DOHH2 (cell line): ENCODE measurements around the gene TBC1D10A.

ENCODE experiments used
- H3F3A ChIP-seq: fragments of 200-600 bp; sonication (generic), shearing (Covaris generic); 2 replicates; pipeline ENCODE4 v1.6.0; 2016; ENCODE audit warnings: antibody characterized with exemption, mild to moderate bottlenecking; ENCODE audit not compliant: control insufficient read depth, insufficient read depth
- H3K27ac ChIP-seq: fragments of 200-600 bp; sonication (generic); 2 replicates; pipeline ENCODE4 v1.5.1; 2014; ENCODE audit warnings: low read depth, mild to moderate bottlenecking, low read length, moderate library complexity
- H3K27me3 ChIP-seq: fragments of 200-600 bp; sonication (generic); 2 replicates; pipeline ENCODE4 v1.6.1; 2014; ENCODE audit warnings: mild to moderate bottlenecking, low read length, mixed read lengths; ENCODE audit not compliant: control insufficient read depth
- H3K36me3 ChIP-seq: fragments of 200-600 bp; sonication (generic); 2 replicates; pipeline ENCODE4 v1.6.1; 2014; ENCODE audit warnings: mild to moderate bottlenecking, low read length, moderate library complexity, mixed read lengths; ENCODE audit not compliant: control insufficient read depth
- H3K4me1 ChIP-seq: fragments of 200-600 bp; sonication (generic); 2 replicates; pipeline ENCODE4 v1.6.1; 2014; ENCODE audit warnings: mild to moderate bottlenecking, low read length, mixed read lengths; ENCODE audit not compliant: control insufficient read depth
- H3K4me2 ChIP-seq: fragments of 200-600 bp; sonication (generic); 2 replicates; pipeline ENCODE4 v1.6.0; 2014; ENCODE audit warnings: mild to moderate bottlenecking, low read length, moderate library complexity
- H3K4me3 ChIP-seq: fragments of 200-600 bp; sonication (generic); 2 replicates; pipeline ENCODE4 v1.5.1; 2014; ENCODE audit warnings: mild to moderate bottlenecking, low read length, mixed read lengths
- H3K79me2 ChIP-seq: fragments of 200-600 bp; sonication (generic); 2 replicates; pipeline ENCODE4 v1.6.1; 2014; ENCODE audit warnings: mild to moderate bottlenecking, low read length, mixed read lengths; ENCODE audit not compliant: control insufficient read depth
- H3K9me2 ChIP-seq: fragments of 200-600 bp; sonication (generic); replicated peaks from 2 replicates; pipeline ENCODE4 v1.6.1; 2014; ENCODE audit warnings: mild to moderate bottlenecking, low read length, mixed read lengths; ENCODE audit not compliant: control insufficient read depth
- H3K9me3 ChIP-seq: fragments of 200-600 bp; sonication (generic); 2 replicates; pipeline ENCODE4 v1.6.1; 2014; ENCODE audit warnings: antibody characterized with exemption, low read length, mixed read lengths; ENCODE audit not compliant: control insufficient read depth, insufficient read depth
- H4K20me1 ChIP-seq: fragments of 200-600 bp; sonication (generic); 2 replicates; pipeline ENCODE4 v1.6.0; 2014; ENCODE audit warnings: low read depth, mild to moderate bottlenecking, antibody characterized with exemption, low read length, moderate library complexity; ENCODE audit not compliant: control insufficient read depth, insufficient read depth
- CTCF ChIP-seq: fragments of 200-600 bp; sonication (generic); IDR thresholded peaks from one replicate; pipeline ENCODE4 v1.5.1; 2014; ENCODE audit warnings: antibody characterized with exemption, mild to moderate bottlenecking, low read depth, low read length; ENCODE audit not compliant: poor library complexity, severe bottlenecking
- EZH2phosphoT487 ChIP-seq: fragments of 200-600 bp; sonication (generic); IDR thresholded peaks from 2 replicates; pipeline ENCODE4 v1.6.1; 2017; ENCODE audit warnings: borderline replicate concordance, mild to moderate bottlenecking, antibody characterized with exemption, low read length, moderate library complexity, mixed read lengths

The TBC1D10A gene

GRCh38 chr22:30287648-30288418 is 38.9 kb downstream of the TBC1D10A start:
- peaks cover 34% of the 10 kb centered on the region for H3K4me1 ChIP-seq
- H3K9me2 ChIP-seq, result no peaks in the 10 kb centered on the region
- no peak overlapping the region for H3K4me3 ChIP-seq
- no peak overlapping the region for H3K27ac ChIP-seq
- H3K4me2 ChIP-seq, result no peak overlapping the region
- peaks cover 3% of the 10 kb centered on the region; the same call in 1 of the 2 replicates for H4K20me1 ChIP-seq
- TF ChIP-seq EZH2phosphoT487 (no peak), CTCF (peak; percentile 87)
- no peaks in the 10 kb centered on the region for H3K9me3 ChIP-seq
- no peaks in the 10 kb centered on the region for H3K79me2 ChIP-seq
- H3K36me3 ChIP-seq, result no peaks in the 10 kb centered on the region
- no peaks in the 10 kb centered on the region for H3K27me3 ChIP-seq
- H3F3A ChIP-seq, result peaks cover 8% of the 10 kb centered on the region; the same call in 1 of the 2 replicates

- Histone ChIP-seq H3K4me2 (no peak overlapping the region), H3K9me2 (no peaks in the 10 kb centered on the region), H4K20me1 (peaks cover 3% of the 10 kb centered on the region; the same call in 1 of the 2 replicates), H3K9me3 (no peaks in the 10 kb centered on the region), H3F3A (peaks cover 8% of the 10 kb centered on the region; the same call in 1 of the 2 replicates), H3K27ac (no peak overlapping the region), H3K27me3 (peaks cover 3% of the 10 kb centered on the region; the same call in 1 of the 2 replicates), H3K4me3 (no peak overlapping the region), H3K4me1 (peaks cover 34% of the 10 kb centered on the region), H3K79me2 (no peaks in the 10 kb centered on the region), H3K36me3 (no peaks in the 10 kb centered on the region)
- TF ChIP-seq EZH2phosphoT487, result no peak
- peak; percentile 90 for TF ChIP-seq CTCF
These were observed 39.7 kb downstream of the TBC1D10A start for GRCh38 chr22:30286813-30287647.

- H3K4me1 ChIP-seq, result peaks cover 32% of the 10 kb centered on the region
- H4K20me1 ChIP-seq, result peaks cover 3% of the 10 kb centered on the region; the same call in 1 of the 2 replicates
- H3K36me3 ChIP-seq, result no peaks in the 10 kb centered on the region
- TF ChIP-seq EZH2phosphoT487, result no peak
- no peak for TF ChIP-seq CTCF
- H3K27ac ChIP-seq, result no peak overlapping the region
- H3K4me2 ChIP-seq, result no peak overlapping the region
- peaks cover 8% of the 10 kb centered on the region; the same call in 1 of the 2 replicates for H3F3A ChIP-seq
- no peaks in the 10 kb centered on the region for H3K9me2 ChIP-seq
- peaks cover 3% of the 10 kb centered on the region; the same call in 1 of the 2 replicates for H3K27me3 ChIP-seq
- no peaks in the 10 kb centered on the region for H3K79me2 ChIP-seq
- H3K4me3 ChIP-seq, result no peak overlapping the region
- no peaks in the 10 kb centered on the region for H3K9me3 ChIP-seq
These were observed 40.4 kb downstream of the TBC1D10A start for GRCh38 chr22:30286331-30286730.
